Nucleus accumbens (tissue), 56 donors: ENCODE measurements around the gene CDH16.
"Not testable (repeated sequence)": the region's sequence is repeated elsewhere in the genome, so short reads cannot be mapped to it uniquely, and the experiment has no call there.

Experiments
- DNase-seq, 56 donors: peaks; one replicate each; lab custom pipeline; 2025; lab: John Stamatoyannopoulos, UW

Gene CDH16, protein sequence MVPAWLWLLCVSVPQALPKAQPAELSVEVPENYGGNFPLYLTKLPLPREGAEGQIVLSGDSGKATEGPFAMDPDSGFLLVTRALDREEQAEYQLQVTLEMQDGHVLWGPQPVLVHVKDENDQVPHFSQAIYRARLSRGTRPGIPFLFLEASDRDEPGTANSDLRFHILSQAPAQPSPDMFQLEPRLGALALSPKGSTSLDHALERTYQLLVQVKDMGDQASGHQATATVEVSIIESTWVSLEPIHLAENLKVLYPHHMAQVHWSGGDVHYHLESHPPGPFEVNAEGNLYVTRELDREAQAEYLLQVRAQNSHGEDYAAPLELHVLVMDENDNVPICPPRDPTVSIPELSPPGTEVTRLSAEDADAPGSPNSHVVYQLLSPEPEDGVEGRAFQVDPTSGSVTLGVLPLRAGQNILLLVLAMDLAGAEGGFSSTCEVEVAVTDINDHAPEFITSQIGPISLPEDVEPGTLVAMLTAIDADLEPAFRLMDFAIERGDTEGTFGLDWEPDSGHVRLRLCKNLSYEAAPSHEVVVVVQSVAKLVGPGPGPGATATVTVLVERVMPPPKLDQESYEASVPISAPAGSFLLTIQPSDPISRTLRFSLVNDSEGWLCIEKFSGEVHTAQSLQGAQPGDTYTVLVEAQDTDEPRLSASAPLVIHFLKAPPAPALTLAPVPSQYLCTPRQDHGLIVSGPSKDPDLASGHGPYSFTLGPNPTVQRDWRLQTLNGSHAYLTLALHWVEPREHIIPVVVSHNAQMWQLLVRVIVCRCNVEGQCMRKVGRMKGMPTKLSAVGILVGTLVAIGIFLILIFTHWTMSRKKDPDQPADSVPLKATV

GRCh38 chr16:66918803-66919568 is at the start of gene CDH16:
CDH16 (minus strand) TSS chr16:66918885; CDS start chr16:66918065, 820 bp downstream.
- no peak for DNase-seq

DNA sequence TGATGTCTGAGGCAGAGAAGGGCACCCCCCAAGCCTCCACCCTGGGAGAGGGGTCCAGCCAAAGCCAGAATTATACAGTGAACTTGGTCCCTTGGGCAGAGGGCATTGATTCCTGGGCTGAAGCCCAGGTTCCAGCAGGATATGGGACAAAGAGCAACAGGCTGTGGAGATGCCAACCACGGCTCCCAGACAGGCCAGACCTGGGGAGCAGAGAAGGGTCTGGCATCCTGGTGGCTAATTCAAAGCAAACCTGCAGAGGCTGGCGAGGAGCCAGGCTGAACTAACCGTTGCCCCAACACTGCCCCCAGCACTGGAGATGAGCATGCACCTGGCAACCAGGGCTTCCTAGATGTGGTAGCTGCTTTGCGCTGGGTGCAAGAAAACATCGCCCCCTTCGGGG is 45.4 kb upstream of the CDH16 start:
- DNase-seq: no peak

- DNase-seq: no peak
Measured at GRCh38 chr16:66961914-66962313, 43.2 kb upstream of the CDH16 start.

- peak in 30 of 56 donors; percentile 6 to 73 (median 29) for DNase-seq
Measured at GRCh38 chr16:66961065-66961744, 42.5 kb upstream of the CDH16 start, which contains the start of gene CES3. CES3 (plus strand) TSS chr16:66961266; CDS start chr16:66961308, 42 bp downstream.

DNA sequence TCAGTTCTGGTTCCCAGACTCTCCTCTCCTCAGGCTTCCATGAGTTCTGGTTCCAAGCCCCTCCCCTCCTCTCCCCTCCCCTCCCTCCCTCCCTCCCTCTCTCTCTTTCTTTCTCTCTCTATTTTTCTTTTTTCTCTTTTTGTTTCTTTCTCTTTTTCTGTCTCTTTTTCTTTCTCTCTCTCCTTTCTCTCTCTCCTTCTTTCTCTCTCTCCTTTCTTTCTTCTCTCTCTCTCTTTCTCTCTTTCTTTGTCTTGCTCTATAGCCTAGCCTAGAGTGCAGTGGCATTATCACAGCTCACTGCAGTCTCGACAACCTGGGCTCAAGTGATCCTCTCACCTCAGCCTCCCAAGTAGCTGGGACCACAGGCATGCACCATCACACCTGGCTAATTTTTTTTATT is 41.6 kb upstream of the CDH16 start:
- no peak for DNase-seq

DNA sequence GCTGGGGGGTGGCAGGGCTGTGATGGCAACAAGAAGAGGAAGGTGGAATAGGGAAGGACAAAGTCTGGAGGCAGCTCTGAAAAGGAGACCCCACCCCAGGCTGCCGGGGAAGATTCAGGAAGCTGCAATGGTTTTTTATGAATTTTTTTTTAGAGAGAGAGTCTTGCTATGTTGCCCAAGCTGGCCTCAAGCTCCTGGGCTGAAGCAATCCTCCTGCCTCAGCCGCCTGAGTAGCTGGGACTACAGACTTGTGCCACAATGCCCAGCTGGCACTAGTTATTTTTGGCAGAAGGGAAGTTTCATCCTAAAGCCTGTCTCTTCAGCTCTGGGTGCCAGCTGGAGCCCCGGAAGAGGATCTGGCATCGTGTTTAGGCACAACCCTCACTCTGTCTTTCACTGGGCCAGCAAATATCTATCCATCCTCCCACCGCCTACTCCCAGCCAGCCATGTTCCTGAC is 41.0 kb upstream of the CDH16 start:
- peak in 1 of 56 donors; percentile 13 for DNase-seq

DNA sequence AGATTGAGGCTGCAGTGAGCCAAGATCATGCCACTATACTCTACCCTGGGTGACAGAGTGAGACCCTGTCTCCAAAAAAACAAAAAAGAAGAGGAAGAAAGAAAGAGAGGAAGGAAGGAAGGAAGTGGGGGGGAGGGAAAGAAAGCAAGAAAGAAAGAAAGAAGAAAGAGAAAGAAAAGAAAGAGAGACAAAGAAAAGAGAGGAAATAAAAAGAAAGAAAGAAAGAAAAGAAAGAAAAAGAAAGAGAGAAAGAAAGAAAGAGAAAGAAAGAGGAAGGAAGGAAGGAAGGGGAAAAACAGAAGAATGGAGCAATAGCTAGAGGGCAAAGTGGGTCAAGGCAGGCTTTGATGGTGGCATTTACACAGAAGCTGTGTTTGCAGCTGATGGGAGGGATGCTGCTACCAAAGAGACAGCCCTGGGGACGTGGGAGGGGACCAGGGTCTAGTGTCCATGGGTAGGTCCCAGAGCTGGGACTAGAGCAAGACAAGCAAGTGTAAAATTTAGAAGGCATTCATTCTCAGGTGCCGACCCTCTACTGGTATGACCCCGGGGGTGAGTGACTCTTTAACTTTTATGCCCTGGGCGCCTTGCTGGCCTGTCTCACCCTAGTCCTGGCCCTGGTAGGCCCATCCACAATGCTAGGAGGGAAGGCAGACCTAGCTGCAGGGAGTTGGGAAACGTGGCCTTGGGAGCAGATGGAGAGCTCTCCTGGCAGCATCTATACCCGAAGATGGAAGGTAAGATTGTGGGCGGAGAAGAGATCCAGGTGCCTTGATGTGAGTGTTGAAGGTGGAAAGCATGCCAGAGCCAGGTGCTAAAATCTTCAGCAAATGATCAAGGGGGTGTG is 40.4 kb upstream of the CDH16 start:
- no peak for DNase-seq

DNA sequence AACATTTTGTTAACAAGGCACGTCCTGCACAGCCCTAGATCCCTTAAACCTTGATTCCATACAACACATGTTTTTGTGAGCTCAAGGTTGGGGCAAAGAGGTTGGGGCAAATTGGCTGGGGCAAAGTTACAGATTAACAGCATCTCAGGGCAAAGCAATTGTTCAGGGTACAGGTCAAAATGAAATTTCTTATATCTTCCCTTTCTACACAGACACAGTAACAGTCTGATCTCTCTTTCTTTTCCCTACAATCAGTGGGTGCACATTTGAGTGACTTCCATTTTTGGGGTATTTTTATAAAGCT is 37.4 kb upstream of the CDH16 start:
- not testable (repeated sequence) for DNase-seq

DNA sequence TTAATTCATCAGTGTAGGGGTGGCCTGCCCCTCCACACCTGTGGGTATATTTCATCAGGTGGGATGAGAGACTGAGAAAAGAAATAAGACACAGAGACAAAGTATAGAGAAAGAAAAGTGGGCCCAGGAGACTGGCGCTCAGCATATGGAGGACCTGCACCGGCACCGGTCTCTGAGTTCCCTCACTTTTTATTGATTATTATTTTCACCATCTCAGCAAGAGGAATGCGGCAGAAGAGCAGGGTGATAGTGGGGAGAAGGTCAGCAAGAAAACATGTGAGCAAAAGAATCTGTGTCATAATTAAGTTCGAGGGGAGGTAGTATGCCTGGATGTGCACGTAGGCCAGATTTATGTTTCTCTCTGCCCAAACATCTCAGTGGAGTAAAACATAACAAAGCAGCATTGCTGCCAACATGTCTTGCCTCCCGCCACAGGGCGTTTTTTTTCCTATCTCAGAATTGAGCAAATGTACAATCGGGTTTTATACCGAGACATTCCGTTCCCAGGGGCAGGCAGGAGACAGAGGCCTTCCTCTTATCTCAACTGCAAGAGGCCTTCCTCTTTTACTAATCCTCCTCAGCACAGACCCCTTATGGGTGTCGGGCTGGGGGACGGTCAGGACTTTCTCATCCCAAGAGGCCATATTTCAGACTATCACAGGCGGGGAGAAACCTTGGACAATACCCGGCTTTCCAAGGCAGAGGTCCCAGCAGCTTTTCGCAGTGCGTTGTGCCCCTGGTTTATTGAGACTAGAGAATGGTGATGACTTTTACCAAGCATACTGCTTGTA is 36.9 kb upstream of the CDH16 start:
- DNase-seq: not testable (repeated sequence)

- DNase-seq: peak in 46 of 56 donors; percentile 14 to 85 (median 43)
Measured at GRCh38 chr16:66954097-66954659, 35.5 kb upstream of the CDH16 start.

- DNase-seq: no peak
Measured at GRCh38 chr16:66953462-66954096, 34.9 kb upstream of the CDH16 start.

DNA sequence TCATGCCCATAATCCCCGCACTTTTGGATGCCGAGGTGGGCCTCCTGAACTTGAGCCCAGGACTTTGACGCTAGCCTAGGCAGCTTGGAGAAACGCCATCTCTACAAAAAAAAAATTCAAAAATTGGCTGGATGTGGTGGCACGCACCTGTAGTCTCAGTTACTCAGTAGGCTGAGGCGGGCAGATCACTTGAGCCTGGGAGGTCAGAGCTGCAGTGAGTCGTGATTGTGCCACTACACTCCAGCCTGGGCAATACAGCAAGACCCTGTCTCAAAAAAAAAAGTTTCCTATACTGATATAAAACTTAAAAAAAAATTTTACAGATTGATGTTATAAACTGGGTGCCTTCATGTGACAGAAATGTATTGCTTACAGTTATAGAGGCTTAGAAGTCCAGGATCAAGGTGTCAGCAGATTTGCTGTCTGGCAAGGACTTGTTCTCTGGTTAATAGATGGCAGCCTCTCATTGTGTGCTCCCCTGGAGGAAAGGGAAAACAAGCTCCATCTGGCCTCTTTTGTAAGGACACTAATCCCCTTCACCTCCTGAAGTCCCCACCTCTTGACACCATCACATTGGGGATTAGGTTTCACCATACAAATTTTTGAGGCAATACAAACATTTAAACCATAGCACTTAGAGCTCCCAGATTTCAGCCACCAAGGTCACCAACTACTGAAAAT is 33.9 kb upstream of the CDH16 start:
- no peak for DNase-seq

GRCh38 chr16:66950971-66951790 is 32.5 kb upstream of the CDH16 start:
- DNase-seq: no peak

- no peak for DNase-seq
Measured at GRCh38 chr16:66950437-66950836, 31.8 kb upstream of the CDH16 start.

DNA sequence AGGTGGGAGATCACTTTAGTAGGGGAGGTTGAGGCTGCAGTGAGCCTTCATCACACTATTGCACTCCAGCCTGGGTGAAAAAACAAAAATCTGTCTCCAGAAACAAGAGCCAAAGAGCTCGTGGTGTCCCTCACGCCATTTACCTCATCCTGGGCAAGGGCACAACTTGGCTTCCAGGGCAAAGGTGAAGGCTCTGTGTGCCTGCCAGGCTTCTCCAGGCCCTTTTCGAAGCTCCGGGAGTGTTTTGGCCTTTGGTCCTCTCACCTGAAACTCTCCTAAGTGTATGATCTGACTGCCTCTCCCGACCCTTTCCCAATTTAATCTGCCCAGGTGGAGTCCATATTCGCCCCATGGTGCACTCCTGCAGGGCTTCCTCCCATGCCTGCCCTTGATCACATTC is 30.8 kb upstream of the CDH16 start:
- no peak for DNase-seq

DNA sequence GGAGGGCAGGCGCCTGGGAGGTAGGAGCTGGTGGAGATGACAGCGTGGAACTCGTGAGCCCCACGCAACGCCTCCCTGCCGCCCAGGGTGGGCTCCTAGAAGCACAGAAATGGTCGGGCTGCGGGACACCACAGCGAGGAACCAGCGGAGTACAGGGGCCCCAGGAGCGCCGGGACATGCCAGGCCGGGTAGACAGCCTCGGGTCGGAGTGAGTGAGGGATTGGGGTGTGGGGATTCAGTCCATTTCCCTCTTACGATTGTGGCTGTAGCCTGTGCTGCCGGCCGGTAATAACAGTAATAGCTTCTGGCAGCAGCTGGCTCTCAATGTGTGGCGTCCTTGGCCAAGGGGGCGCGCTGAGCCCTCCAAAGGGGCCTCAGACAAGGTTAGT is 30.1 kb upstream of the CDH16 start:
- no peak for DNase-seq
